Pons (tissue), 1 donor: ENCODE data around the gene CDT1.

Source experiments
- DNase-seq: peaks from one replicate; pipeline ENCODE4 v3.0.0-alpha.2; 2016; ENCODE audit warnings: low spot score

CDT1 gene

DNA sequence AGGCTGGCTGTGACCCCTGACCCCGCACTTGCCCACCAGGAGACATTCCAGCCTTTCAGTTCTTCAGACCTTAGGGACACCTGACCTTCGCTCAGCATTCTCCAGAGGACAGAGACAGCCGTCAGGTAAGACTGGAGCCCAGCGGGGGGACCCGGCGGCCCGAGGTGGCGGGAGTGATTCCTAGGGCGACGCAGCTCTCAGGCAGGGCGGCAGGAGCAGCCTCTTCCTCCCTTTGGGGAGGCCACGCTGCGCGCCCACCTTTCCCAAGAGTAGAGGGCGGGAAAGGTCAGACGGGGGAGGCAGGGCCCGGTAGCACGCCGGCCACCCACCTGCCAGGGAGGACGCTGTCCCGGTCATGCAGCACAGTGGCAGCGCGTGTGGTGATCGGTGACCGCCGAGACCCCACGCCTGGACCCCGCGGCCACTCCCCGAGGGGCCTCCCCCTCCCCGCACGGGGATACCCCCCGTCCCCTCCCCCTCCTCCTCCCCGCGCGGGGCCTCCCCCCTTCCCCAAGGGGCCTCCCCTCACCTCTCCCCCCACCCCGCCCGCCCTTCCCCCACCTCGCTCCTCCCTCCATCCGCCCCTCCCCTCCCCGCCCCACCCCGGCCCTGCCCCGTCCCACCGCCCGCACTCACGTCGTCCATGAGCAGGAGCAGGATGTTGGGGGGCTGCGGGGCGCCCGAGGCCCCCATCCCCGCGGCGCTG, 52.7 kb downstream of the CDT1 start:
- peak; percentile 1 for DNase-seq

DNA sequence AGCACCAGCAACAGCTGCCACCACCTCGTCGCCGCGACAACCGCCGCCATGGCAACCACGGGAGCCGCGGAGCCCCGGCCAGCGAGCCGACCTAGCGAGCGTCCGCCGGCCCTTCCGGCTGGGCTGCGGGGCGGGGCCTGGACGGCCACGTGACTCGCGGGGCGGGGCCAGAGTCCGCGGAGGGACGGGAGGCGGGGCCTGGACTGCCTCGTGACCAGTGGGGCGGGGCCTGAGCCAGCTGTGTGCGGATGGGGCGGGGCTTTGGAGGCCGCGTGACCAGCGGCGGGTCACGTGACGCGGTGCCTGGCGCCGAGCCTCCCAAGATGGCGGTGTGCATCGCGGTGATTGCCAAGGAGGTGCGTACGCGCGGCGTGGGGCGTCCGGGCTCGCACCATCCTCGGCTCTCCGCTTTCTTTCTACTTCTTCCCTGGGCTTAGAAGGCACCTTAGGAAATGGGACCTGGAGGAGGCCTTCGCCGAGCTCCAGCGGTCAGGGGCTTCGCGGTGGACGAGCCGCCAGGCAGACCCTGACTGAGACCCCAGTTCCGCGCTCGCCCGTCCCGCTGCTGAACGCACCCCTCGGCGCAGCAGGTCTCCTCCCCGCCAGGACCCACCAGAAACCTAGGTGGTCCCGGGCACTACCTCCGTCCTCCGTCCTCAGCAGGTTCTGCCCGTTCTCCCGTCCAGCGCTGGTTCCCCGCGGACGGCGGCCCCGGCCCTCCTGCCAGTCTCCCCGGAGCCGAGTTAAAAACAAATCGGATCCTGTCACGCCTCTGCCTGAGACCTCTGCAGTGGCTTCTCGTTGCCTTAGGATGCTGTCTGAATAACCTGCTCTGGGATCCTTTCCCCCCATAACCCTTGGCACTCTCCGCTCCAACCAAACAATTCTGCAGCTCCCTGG, 53.5 kb downstream of the CDT1 start, which contains the start of the genes GALNS and TRAPPC2L:
GALNS (minus strand) TSS at position 120 of the 900 bp plus-strand sequence; CDS start at position 50, 70 bp downstream.
TRAPPC2L (plus strand) TSS at position 300 of the 900 bp plus-strand sequence; CDS start at position 324, 24 bp downstream.
- DNase-seq: peak; percentile 91

DNA sequence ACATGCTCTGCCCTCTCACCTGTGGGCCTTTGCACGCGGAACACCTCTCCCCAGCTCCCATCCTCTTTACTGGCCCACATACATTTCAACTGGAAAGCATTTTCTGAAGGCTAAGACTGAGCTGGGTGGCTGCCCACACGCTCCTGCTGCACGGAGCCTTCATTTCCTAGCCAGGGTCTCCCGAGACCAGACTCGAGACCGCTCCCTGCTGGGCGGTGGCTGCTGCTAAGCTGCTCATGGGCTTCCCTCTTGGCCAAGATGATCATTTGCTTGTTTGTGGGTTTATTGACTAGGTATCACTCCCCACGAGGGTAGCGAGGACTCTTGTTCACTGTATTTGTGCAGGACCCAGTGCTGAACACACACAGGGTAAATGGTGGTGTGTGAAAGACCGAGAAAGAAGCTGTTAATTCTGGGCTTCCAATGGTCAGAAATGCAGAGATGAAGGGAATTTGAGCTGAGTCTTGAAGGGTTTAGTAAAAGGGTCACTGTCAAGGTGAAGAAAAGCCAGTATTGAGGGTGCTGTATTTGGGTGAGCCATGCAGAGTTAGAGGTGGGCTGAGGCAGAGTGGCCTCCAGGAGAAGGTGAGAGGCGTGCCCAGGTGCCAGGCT, 54.2 kb downstream of the CDT1 start:
- peak; percentile 84 for DNase-seq
